GM20000 (cell line): ENCODE measurements around the gene NR4A2.

Experiments
- DNase-seq: peaks from one replicate; pipeline ENCODE4 v3.0.0; 2012; ENCODE audit warnings: low spot score
- CTCF ChIP-seq: IDR thresholded peaks from 2 replicates; pipeline ENCODE4 v1.5.1; 2012; ENCODE audit warnings: mild to moderate bottlenecking, control low read depth; ENCODE audit errors: extremely low read depth, missing control alignments

Gene NR4A2

GRCh38 chr2:156352911-156353310, 20.4 kb upstream of the NR4A2 start:
- DNase-seq, result no peak
- TF ChIP-seq CTCF, result no peak

DNA sequence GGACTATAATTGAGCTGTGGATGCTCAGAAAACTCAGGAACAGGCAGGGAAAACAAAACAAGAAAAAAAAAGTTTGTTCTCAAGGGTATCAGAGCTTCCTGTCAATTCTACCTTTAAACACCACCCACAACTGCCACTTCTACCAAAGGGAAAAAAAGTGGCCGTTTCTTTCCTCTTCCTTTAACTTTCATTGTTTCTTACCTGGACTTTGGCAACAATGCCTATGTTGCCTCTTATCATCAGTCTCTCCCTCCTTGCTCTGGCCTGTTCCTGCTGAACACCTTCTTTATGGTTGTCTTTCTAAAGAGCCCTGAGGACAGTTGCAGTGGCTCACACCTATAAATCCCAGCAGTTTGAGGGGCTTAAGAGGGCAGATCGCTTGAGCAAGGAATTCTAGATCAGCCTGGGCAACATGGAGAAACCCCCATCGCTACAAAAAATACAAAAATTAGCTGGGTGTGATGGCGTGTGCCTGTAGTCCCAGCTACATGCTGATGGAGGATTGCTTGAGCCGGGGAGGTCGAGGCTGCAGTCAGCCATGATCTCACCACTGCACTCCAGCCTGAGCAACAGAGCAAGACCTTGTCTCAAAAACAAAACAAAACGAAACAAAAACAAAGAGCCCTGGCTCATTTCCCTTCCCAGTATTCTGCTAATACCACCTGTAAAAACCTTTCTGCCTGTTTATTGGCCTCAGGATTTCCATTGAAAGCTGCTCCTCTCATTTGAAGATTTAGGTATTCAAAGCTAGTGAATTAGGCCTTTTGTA, 18.0 kb upstream of the NR4A2 start:
- no peak for DNase-seq
- TF ChIP-seq CTCF, result no peak

GRCh38 chr2:156349605-156350004, 17.1 kb upstream of the NR4A2 start:
- TF ChIP-seq CTCF, result no peak
- no peak for DNase-seq

DNA sequence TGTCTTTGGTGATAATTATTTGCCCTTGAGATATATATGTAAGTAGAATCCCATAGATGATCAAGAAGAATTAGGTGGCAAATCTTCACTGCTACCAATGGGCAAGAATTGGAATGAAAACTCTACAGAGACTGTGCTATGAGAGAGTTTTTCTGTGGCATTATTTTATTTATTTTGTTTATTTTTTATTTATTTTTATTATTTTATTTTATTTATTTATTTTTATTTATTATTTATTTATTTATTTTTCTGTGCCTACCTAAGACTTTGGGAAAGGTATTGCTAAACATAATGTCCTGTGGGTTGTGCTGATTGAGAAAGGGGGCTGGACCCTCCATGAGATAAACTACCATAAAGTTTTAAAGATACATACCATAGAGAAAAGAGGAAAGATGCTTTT, 16.6 kb upstream of the NR4A2 start:
- no peak for TF ChIP-seq CTCF
- DNase-seq, result no peak

GRCh38 chr2:156347431-156347830, 14.9 kb upstream of the NR4A2 start:
- no peak for TF ChIP-seq CTCF
- no peak for DNase-seq

DNA sequence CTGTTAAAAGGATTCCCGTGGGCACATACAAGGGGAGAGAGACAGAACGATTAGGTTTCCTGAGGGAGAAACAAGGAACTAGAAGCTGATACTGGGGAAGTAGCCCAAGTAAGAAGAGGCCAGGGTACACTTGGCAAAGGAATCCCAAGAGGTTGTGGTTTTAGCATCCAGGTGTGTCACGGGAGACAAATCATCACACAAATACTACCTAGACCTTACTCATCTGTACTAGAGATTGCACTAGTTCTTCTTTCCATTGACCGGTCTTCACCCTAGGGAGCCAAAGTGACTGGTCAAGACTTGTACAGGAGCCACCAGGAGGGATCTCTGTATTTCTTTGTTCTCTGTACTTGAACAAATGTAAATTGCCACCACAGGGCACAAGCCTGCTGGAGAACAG, 14.2 kb upstream of the NR4A2 start:
- no peak for DNase-seq
- no peak for TF ChIP-seq CTCF

- TF ChIP-seq CTCF, result no peak
- DNase-seq, result no peak
Measured at GRCh38 chr2:156345582-156345981, 13.1 kb upstream of the NR4A2 start.
